Activated CD4-positive, alpha-beta T cell treated with anti-CD3 and anti-CD28 coated beads, Interleukin-2, amount 10 ng/mL, durations not matched to agents 7 days and 5 days (primary cell): Measurements from ENCODE around the gene ASPSCR1. TPM values are rescaled to one million over a fixed set of nuclear protein-coding genes. Genes with fewer than 3 reads are reported as not detected.

Source experiments
- CTCF ChIA-PET: fragments of 350-600 bp; sonication (Branson Sonifier 250); formaldehyde crosslinking; loops from one replicate; lab custom pipeline; 2021; ENCODE audit warnings: antibody characterized with exemption; lab: Charles Lee
- POLR2A ChIA-PET: fragments of 350-600 bp; sonication (Branson Sonifier 250); formaldehyde crosslinking; loops from one replicate; lab custom pipeline; 2021; ENCODE audit warnings: antibody characterized with exemption; lab: Charles Lee
- DNase-seq: peaks from one replicate; pipeline ENCODE4 v3.0.0-alpha.2; 2020
- H3K27ac Mint-ChIP-seq: one replicate; pipeline ENCODE4 v1.8.0; 2021; ENCODE audit warnings: mild to moderate bottlenecking, moderate library complexity, mixed read lengths
- H3K27me3 Mint-ChIP-seq: one replicate; pipeline ENCODE4 v1.8.0; 2021; ENCODE audit warnings: mixed read lengths
- H3K36me3 Mint-ChIP-seq: one replicate; pipeline ENCODE4 v1.8.0; 2021; ENCODE audit warnings: low read depth, mixed read lengths
- H3K4me1 Mint-ChIP-seq: one replicate; pipeline ENCODE4 v1.8.0; 2021; ENCODE audit warnings: mixed read lengths
- H3K4me3 Mint-ChIP-seq: one replicate; pipeline ENCODE4 v1.8.0; 2021; ENCODE audit warnings: mild to moderate bottlenecking, moderate library complexity, mixed read lengths
- H3K9me3 Mint-ChIP-seq: one replicate; pipeline ENCODE4 v1.8.0; 2021; ENCODE audit warnings: mixed read lengths
- total RNA-seq, 2 experiments: library from RNA; stranded (reverse); gene quantifications; one replicate each; pipeline ENCODE4 v1.2.3, GENCODE V29; 2021

Gene ASPSCR1
- total RNA-seq, 2 experiments from 2014 or later: 34.0 to 37.6 TPM

GRCh38 chr17:82055023-82055964 is 77.9 kb downstream of the ASPSCR1 start:
- peaks cover 5% of the 10 kb centered on the region for H3K36me3 Mint-ChIP-seq
- H3K4me1 Mint-ChIP-seq: peaks cover 18% of the 10 kb centered on the region
- H3K9me3 Mint-ChIP-seq: no peaks in the 10 kb centered on the region
- no peak overlapping the region for H3K27ac Mint-ChIP-seq
- ChIA-PET POLR2A (interaction anchor here (0.5 kb wide), 1 partner anchor 14 kb away, joined by 3 read pairs; no protein-coding TSS in a partner anchor), CTCF (interaction anchor here (1.2 to 1.3 kb wide), 2 partner anchors 18 to 36 kb away, joined by 3 read pairs; partner anchors contain the start of gene DCXR)
- no peak overlapping the region for H3K4me3 Mint-ChIP-seq
- no peak for DNase-seq
- H3K27me3 Mint-ChIP-seq: no peaks in the 10 kb centered on the region

GRCh38 chr17:82055965-82056728 is 78.7 kb downstream of the ASPSCR1 start:
- H3K27me3 Mint-ChIP-seq: no peaks in the 10 kb centered on the region
- no peak for DNase-seq
- no peak overlapping the region for H3K4me3 Mint-ChIP-seq
- no peak overlapping the region for H3K27ac Mint-ChIP-seq
- ChIA-PET POLR2A (no interaction called here), CTCF (interaction anchor here (0.9 to 1.3 kb wide), 3 partner anchors 10 to 70 kb away, joined by 3 to 5 read pairs (median 3); no protein-coding TSS in a partner anchor)
- H3K36me3 Mint-ChIP-seq: peaks cover 5% of the 10 kb centered on the region
- peaks cover 12% of the 10 kb centered on the region for H3K4me1 Mint-ChIP-seq
- H3K9me3 Mint-ChIP-seq: no peaks in the 10 kb centered on the region

GRCh38 chr17:82056729-82057621 is 79.5 kb downstream of the ASPSCR1 start:
- CTCF ChIA-PET: interaction anchor here (0.9 to 1.2 kb wide), 2 partner anchors 9 to 69 kb away, joined by 3 to 5 read pairs; no protein-coding TSS in a partner anchor
- Mint-ChIP-seq H3K27me3 (no peaks in the 10 kb centered on the region), H3K4me3 (no peak overlapping the region), H3K27ac (no peak overlapping the region), H3K36me3 (peaks cover 5% of the 10 kb centered on the region), H3K4me1 (peaks cover 12% of the 10 kb centered on the region), H3K9me3 (no peaks in the 10 kb centered on the region)
- POLR2A ChIA-PET: no interaction called here
- no peak for DNase-seq

GRCh38 chr17:82058230-82058854 is 80.9 kb downstream of the ASPSCR1 start:
- Mint-ChIP-seq H3K27me3 (no peaks in the 10 kb centered on the region), H3K4me3 (no peak overlapping the region), H3K27ac (peak overlapping the region; percentile 57), H3K4me1 (peaks cover 5% of the 10 kb centered on the region), H3K9me3 (no peaks in the 10 kb centered on the region), H3K36me3 (peaks cover 5% of the 10 kb centered on the region)
- ChIA-PET CTCF (no interaction called here), POLR2A (interaction anchor here (0.6 kb wide), 1 partner anchor 8 kb away, joined by 6 read pairs; no protein-coding TSS in a partner anchor)
- no peak for DNase-seq

- H3K4me3 Mint-ChIP-seq: no peak overlapping the region
- no peak for DNase-seq
- H3K4me1 Mint-ChIP-seq: no peaks in the 10 kb centered on the region
- H3K27ac Mint-ChIP-seq: no peak overlapping the region
- peaks cover 5% of the 10 kb centered on the region for H3K36me3 Mint-ChIP-seq
- ChIA-PET POLR2A (interaction anchor here (0.6 kb wide), 1 partner anchor 8 kb away, joined by 6 read pairs; no protein-coding TSS in a partner anchor), CTCF (interaction anchor here (0.5 to 1.8 kb wide), 3 partner anchors 21 to 140 kb away, joined by 3 to 5 read pairs (median 3); partner anchors contain the start of genes DCXR and RAC3)
- H3K27me3 Mint-ChIP-seq: no peaks in the 10 kb centered on the region
- H3K9me3 Mint-ChIP-seq: no peaks in the 10 kb centered on the region
These were observed 81.4 kb downstream of the ASPSCR1 start for GRCh38 chr17:82058855-82059249.

GRCh38 chr17:82059272-82060000 is 82.0 kb downstream of the ASPSCR1 start:
- POLR2A ChIA-PET: no interaction called here
- CTCF ChIA-PET: interaction anchor here (0.5 to 1.8 kb wide), 3 partner anchors 22 to 139 kb away, joined by 3 to 5 read pairs (median 3); partner anchors contain the start of genes DCXR and RAC3
- Mint-ChIP-seq H3K9me3 (no peaks in the 10 kb centered on the region), H3K27ac (no peak overlapping the region), H3K27me3 (no peaks in the 10 kb centered on the region), H3K4me3 (no peak overlapping the region), H3K4me1 (peaks cover 5% of the 10 kb centered on the region), H3K36me3 (peaks cover 5% of the 10 kb centered on the region)
- DNase-seq: no peak

- POLR2A ChIA-PET: no interaction called here
- CTCF ChIA-PET: interaction anchor here (1.1 to 1.8 kb wide), 2 partner anchors 22 to 29 kb away, joined by 3 to 5 read pairs; partner anchors contain the start of genes DCXR and RAC3
These were observed 82.6 kb downstream of the ASPSCR1 start for GRCh38 chr17:82060001-82060380.

GRCh38 chr17:82060614-82061013 is 83.2 kb downstream of the ASPSCR1 start:
- POLR2A ChIA-PET: no interaction called here
- Mint-ChIP-seq H3K4me1 (peaks cover 5% of the 10 kb centered on the region), H3K27ac (no peak overlapping the region), H3K9me3 (no peaks in the 10 kb centered on the region), H3K36me3 (peaks cover 3% of the 10 kb centered on the region), H3K27me3 (no peaks in the 10 kb centered on the region), H3K4me3 (no peak overlapping the region)
- CTCF ChIA-PET: interaction anchor here (0.5 to 1.8 kb wide), 2 partner anchors 30 to 84 kb away, joined by 3 to 5 read pairs; partner anchors contain the start of gene RAC3
- DNase-seq: no peak

More at GRCh38 chr17:82060001-82060380, 82.6 kb downstream of the ASPSCR1 start:
- no peak for DNase-seq
- Mint-ChIP-seq H3K36me3 (peaks cover 3% of the 10 kb centered on the region), H3K4me3 (no peak overlapping the region), H3K4me1 (peaks cover 5% of the 10 kb centered on the region), H3K9me3 (no peaks in the 10 kb centered on the region), H3K27me3 (no peaks in the 10 kb centered on the region), H3K27ac (no peak overlapping the region)

GRCh38 chr17:82061047-82061925 is 83.9 kb downstream of the ASPSCR1 start:
- H3K27me3 Mint-ChIP-seq: no peaks in the 10 kb centered on the region
- CTCF ChIA-PET: interaction anchor here (0.5 kb wide), 1 partner anchor 84 kb away, joined by 3 read pairs; no protein-coding TSS in a partner anchor
- no peak overlapping the region for H3K27ac Mint-ChIP-seq
- peaks cover 3% of the 10 kb centered on the region for H3K36me3 Mint-ChIP-seq
- POLR2A ChIA-PET: no interaction called here
- H3K4me3 Mint-ChIP-seq: no peak overlapping the region
- H3K4me1 Mint-ChIP-seq: peaks cover 8% of the 10 kb centered on the region
- no peak for DNase-seq
- H3K9me3 Mint-ChIP-seq: no peaks in the 10 kb centered on the region
